Endothelial cell of umbilical vein (primary cell): ENCODE data around the gene FRS2. TPM values are rescaled to one million over a fixed set of nuclear protein-coding genes. Genes with fewer than 3 reads are reported as not detected.

Experiments used
- BruUV-seq: library from RNA; stranded (reverse); fragments of 400-500 nt; replicated peaks from 2 replicates; lab custom pipeline; 2021; lab: Mats Ljungman, UMichigan
- CTCF ChIA-PET: fragments of 300-600, 350-600 bp; sonication (Branson Sonifier 250); formaldehyde crosslinking; loops from one replicate; lab custom pipeline; 2021; ENCODE audit warnings: antibody characterized with exemption, inconsistent platforms; lab: Charles Lee
- POLR2A ChIA-PET: fragments of 300-600, 350-600 bp; sonication (Branson Sonifier 250); formaldehyde crosslinking; loops from one replicate; lab custom pipeline; 2021; ENCODE audit warnings: antibody characterized with exemption, inconsistent platforms; lab: Charles Lee
- DNase-seq: peaks from one replicate; pipeline ENCODE4 v3.0.0-alpha.2; 2011; ENCODE audit warnings: low read depth, low spot score
- FAIRE-seq: peaks from 2 replicates; lab custom pipeline; 2011; peaks lifted over from hg19 to GRCh38; lab: Jason Lieb, UNC
- H2AFZ ChIP-seq: 2 replicates; pipeline ENCODE4 v1.6.0; 2012; ENCODE audit warnings: low read depth, low read length, control low read depth, inconsistent platforms
- H3K27ac ChIP-seq: 2 replicates; pipeline ENCODE4 v1.5.1; 2011; ENCODE audit warnings: low read depth, mild to moderate bottlenecking, control low read depth, low read length, moderate library complexity; ENCODE audit not compliant: insufficient read depth
- H3K27me3 ChIP-seq, 2 experiments: 2 replicates each; pipeline versions ENCODE4 v1.6.0 to v1.6.1; 2011; ENCODE audit warnings: low read length in 2 of 2, mixed read lengths in 1 of 2; ENCODE audit not compliant: control insufficient read depth in 2 of 2, insufficient read depth in 2 of 2
- H3K36me3 ChIP-seq, 2 experiments: 2 replicates in 1 of 2; 3 replicates in 1 of 2; pipeline ENCODE4 v1.5.1; 2011; ENCODE audit warnings: low read length in 2 of 2, mild to moderate bottlenecking in 1 of 2, moderate library complexity in 1 of 2; ENCODE audit not compliant: control insufficient read depth in 2 of 2, insufficient read depth in 2 of 2; ENCODE audit errors: extremely low read depth in 1 of 2
- H3K4me1 ChIP-seq: 3 replicates; pipeline ENCODE4 v1.5.1; 2011; ENCODE audit warnings: mild to moderate bottlenecking, low read length; ENCODE audit not compliant: control insufficient read depth, insufficient read depth; ENCODE audit errors: extremely low read depth
- H3K4me2 ChIP-seq: 2 replicates; pipeline ENCODE4 v1.6.1; 2011; ENCODE audit warnings: low read length, control low read depth, mixed read lengths; ENCODE audit not compliant: insufficient read depth
- H3K4me3 ChIP-seq, 3 experiments: fragments of 200-600 bp in 1 of 3; sonication (generic), shearing (Covaris generic) in 1 of 3; replicated peaks in 1 of 3; 2 replicates each; pipeline ENCODE4 v1.5.1; 2011 to 2016; ENCODE audit warnings: control low read depth in 3 of 3, low read length in 3 of 3, mild to moderate bottlenecking in 2 of 3, inconsistent platforms in 1 of 3, low read depth in 1 of 3, moderate library complexity in 1 of 3; ENCODE audit not compliant: insufficient read depth in 1 of 3
- H3K79me2 ChIP-seq: 2 replicates; pipeline ENCODE4 v1.6.0; 2012; ENCODE audit warnings: low read length, inconsistent platforms; ENCODE audit not compliant: control insufficient read depth, insufficient read depth
- H3K9ac ChIP-seq: replicated peaks from 2 replicates; pipeline ENCODE3; 2011; ENCODE audit warnings: low read length, control low read depth; ENCODE audit not compliant: insufficient read depth; ENCODE audit errors: extremely low read depth
- H3K9me1 ChIP-seq: replicated peaks from 3 replicates; pipeline ENCODE4 v1.6.0; 2011; ENCODE audit warnings: mild to moderate bottlenecking, low read length; ENCODE audit not compliant: control insufficient read depth, insufficient read depth; ENCODE audit errors: extremely low read depth
- H3K9me3 ChIP-seq: replicated peaks from 2 replicates; pipeline ENCODE4 v1.5.1; 2012; ENCODE audit warnings: low read length, inconsistent platforms; ENCODE audit not compliant: control insufficient read depth, insufficient read depth
- H4K20me1 ChIP-seq: replicated peaks from 2 replicates; pipeline ENCODE3; 2011; ENCODE audit warnings: mild to moderate bottlenecking, low read length; ENCODE audit not compliant: control insufficient read depth, insufficient read depth; ENCODE audit errors: extremely low read depth
- CTCF ChIP-seq, 2 donors: IDR thresholded peaks; 1 replicate in 1 of 2; 2 replicates in 1 of 2; pipeline ENCODE4 v1.5.1; 2011; ENCODE audit warnings: low read length in 2 of 2, mild to moderate bottlenecking in 2 of 2, moderate library complexity in 2 of 2, control low read depth in 1 of 2, inconsistent platforms in 1 of 2, low read depth in 1 of 2; ENCODE audit not compliant: insufficient read depth in 1 of 2; ENCODE audit errors: extremely low read depth in 1 of 2
- EZH2 ChIP-seq: IDR thresholded peaks from 2 replicates; pipeline ENCODE4 v1.6.1; 2012; ENCODE audit warnings: borderline replicate concordance, low read depth, mild to moderate bottlenecking, moderate library complexity, low read length, inconsistent platforms; ENCODE audit not compliant: severe bottlenecking
- FOS ChIP-seq: IDR thresholded peaks from 2 replicates; pipeline ENCODE4 v1.6.1; 2011; ENCODE audit warnings: mild to moderate bottlenecking, low read length, moderate library complexity, borderline replicate concordance; ENCODE audit not compliant: insufficient read depth
- GATA2 ChIP-seq: IDR thresholded peaks from 2 replicates; pipeline ENCODE4 v1.7.0; 2011; ENCODE audit warnings: low read depth, mild to moderate bottlenecking, moderate library complexity, mixed read lengths, low read length; ENCODE audit not compliant: insufficient read length, insufficient read depth
- JUN ChIP-seq: IDR thresholded peaks from 2 replicates; pipeline ENCODE4 v1.6.1; 2011; ENCODE audit warnings: borderline replicate concordance, low read depth; ENCODE audit not compliant: insufficient read length, insufficient read depth
- MYC ChIP-seq: IDR thresholded peaks from one replicate; pipeline ENCODE4 v1.6.1; 2011; ENCODE audit warnings: mild to moderate bottlenecking, low read depth, low read length
- POLR2A ChIP-seq: IDR thresholded peaks from 2 replicates; pipeline ENCODE4 v1.6.1; 2012; ENCODE audit warnings: low read depth, mild to moderate bottlenecking, control low read depth, low read length
- dilution Hi-C: fragments of 300-500 bp; cut with MboI; formaldehyde crosslinking; loops from one replicate; pipeline ENCODE4 v1.15.0; 2019; ENCODE audit warnings: low sequenced_read_pairs; ENCODE audit not compliant: extremely low pct_ligation_motif_present
- intact Hi-C: fragments of 100-400 bp; cut with micrococcal nuclease; formaldehyde crosslinking; loops from one replicate; pipeline ENCODE4 v1.10.0; 2022
- polyA plus RNA-seq, 4 experiments: library from polyadenylated mRNA; depleted of rRNA in 3 of 4; stranded (reverse) in 3 of 4; unstranded in 1 of 4; fragments of >200 nt; gene quantifications; 2 replicates each; pipeline versions ENCODE4 v1.2.1 to v1.2.3, GENCODE V29; 2011 to 2012; ENCODE audit warnings: missing spikeins in 1 of 4
- total RNA-seq: library from RNA; stranded (reverse); gene quantifications from 2 replicates; pipeline ENCODE4 v1.2.3, GENCODE V29; 2021

FRS2 gene
- total and polyA plus RNA-seq, 2 donors (not counting 3 experiments of a cell fraction or from before 2014, with no cell fraction given): 6.3 to 15.5 TPM

GRCh38 chr12:69456239-69456638 lies 13.9 kb upstream of the FRS2 start:
- intact Hi-C loops: no loop called here

More at GRCh38 chr12:69456239-69456638, 13.9 kb upstream of the FRS2 start:
- H3K4me1 ChIP-seq: no peaks in the 10 kb centered on the region
- no TSS peak for BruUV-seq
- dilution Hi-C loops: no loop called here
- ChIA-PET CTCF (interaction anchor here (3.0 kb wide), 1 partner anchor 114 kb away, joined by 11 read pairs; no protein-coding TSS in a partner anchor), POLR2A (no interaction called here)
- no peaks in the 10 kb centered on the region for H3K79me2 ChIP-seq
- no peak overlapping the region for H3K27ac ChIP-seq
- H3K9me3 ChIP-seq: no peaks in the 10 kb centered on the region
- DNase-seq: no peak
- H3K9me1 ChIP-seq: no peaks in the 10 kb centered on the region
- H3K36me3 ChIP-seq: no peaks in the 10 kb centered on the region
- H3K9ac ChIP-seq: no peak overlapping the region
- FAIRE-seq: no peak
- TF ChIP-seq POLR2A (no peak), GATA2 (no peak), FOS (no peak), MYC (no peak), EZH2 (no peak), JUN (no peak), CTCF (IDR thresholded peaks at IDR 0.05; ENCODE audit: extremely low read depth in 1 of 2, insufficient read depth in 1 of 2, low read depth in 1 of 2, low read length in 2 of 2) (no peak)
- no peak overlapping the region for H3K4me3 ChIP-seq
- H3K27me3 ChIP-seq: no peaks in the 10 kb centered on the region
- no peaks in the 10 kb centered on the region for H4K20me1 ChIP-seq
- H3K4me2 ChIP-seq: no peak overlapping the region
- no peak overlapping the region for H2AFZ ChIP-seq
